IPS DF 19.7 (cell line): ENCODE data around the gene TADA3.
"Not testable (repeated sequence)": the region's sequence is repeated elsewhere in the genome, so short reads cannot be mapped to it uniquely, and the experiment has no call there.

Experiments used
- DNase-seq: peaks from one replicate; pipeline ENCODE4 v3.0.0-alpha.2; 2013; ENCODE audit warnings: low read depth, low spot score

Gene TADA3

GRCh38 chr3:9784965-9785364 lies 7.3 kb downstream of the TADA3 start:
- DNase-seq, result no peak

- no peak for DNase-seq
Observed at GRCh38 chr3:9783954-9784353, 8.3 kb downstream of the TADA3 start.

- DNase-seq, result no peak
Observed at GRCh38 chr3:9782770-9783169, 9.5 kb downstream of the TADA3 start.

DNA sequence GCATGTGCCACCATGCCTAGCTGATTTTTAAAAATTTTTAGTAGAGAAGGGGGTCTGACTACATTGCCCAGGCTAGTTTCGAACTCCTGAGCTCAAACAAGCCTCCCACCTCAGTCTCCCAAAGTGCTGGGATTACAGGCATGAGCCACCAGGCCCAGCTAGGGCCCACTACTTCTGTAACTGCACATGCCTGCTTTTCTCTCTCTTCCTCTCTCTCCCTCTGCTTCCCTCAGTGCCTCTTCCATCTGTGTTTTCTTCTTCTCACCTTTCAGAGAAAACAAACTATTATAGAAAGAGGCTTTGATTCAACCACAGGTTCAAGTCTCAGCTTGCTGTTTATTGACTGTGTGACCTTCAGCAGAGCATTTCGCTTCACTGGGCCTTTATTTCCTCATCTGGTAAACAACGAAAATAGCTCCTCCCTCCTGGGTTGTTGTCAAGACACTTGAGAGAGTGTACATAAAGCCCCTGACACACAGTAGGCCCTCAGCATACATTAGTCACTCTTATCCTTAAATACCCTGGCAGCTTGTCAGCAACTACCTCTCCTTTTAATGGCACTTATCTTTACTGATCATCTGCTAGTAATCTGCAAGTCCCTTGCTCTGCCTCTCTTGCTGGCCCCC lies 10.2 kb downstream of the TADA3 start:
- DNase-seq, result no peak

- DNase-seq, result no peak
Observed at GRCh38 chr3:9781551-9781950, 10.7 kb downstream of the TADA3 start.

GRCh38 chr3:9780910-9781309 lies 11.4 kb downstream of the TADA3 start:
- no peak for DNase-seq

DNA sequence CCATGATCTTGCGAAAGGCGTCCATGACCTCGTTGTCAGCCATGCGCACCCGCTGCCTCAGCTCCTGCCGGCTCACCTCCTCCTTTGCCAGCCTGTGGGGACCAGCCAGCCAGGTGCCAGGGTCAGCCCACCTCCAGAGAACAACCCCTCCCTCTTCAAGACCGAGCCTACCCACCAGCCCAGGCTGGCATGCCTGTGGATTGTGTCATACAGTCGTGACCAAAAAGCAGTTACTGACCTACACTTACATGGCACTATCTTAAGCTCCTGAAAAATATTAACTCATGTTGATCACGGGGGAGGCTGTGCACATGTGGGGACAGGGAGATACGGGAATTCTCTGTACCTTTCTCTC lies 11.8 kb downstream of the TADA3 start:
- no peak for DNase-seq

DNA sequence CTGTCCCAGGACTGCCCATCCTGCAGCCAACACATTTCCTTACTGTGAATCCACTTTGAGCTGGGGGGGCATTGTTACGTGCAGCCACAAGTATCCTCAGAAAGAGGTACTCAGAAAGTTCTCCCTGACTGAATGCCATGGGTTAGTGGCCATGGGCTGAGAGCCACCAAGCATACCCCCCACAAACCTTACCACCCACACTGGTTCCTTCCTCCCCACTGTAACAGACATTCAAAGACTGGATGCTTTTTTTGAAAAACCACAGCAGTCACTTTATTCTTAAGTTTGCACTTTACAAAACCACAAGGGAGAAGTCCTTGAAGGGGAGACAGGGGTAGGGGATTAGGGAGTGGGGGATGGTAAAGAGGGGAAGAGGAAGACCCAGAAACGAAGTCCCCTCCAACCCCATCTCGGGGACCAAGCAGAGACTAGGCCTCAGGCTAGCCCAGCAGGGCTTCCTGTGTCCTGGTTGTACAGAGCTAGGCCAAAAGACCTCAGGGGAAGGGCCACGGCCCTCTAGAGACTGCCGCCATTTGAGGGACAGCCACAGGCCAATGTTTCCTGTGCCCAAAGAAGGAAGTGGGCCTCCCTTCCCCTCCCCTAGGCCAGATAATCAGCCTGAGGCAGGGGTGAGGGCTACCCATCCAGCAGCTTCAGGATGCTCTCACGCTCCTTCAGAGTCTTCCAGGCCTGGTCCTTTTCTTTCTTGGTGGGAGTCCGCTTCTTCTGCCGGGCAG lies 12.4 kb downstream of the TADA3 start:
- DNase-seq, result no peak

GRCh38 chr3:9779075-9779593 lies 13.1 kb downstream of the TADA3 start:
- DNase-seq, result no peak

DNA sequence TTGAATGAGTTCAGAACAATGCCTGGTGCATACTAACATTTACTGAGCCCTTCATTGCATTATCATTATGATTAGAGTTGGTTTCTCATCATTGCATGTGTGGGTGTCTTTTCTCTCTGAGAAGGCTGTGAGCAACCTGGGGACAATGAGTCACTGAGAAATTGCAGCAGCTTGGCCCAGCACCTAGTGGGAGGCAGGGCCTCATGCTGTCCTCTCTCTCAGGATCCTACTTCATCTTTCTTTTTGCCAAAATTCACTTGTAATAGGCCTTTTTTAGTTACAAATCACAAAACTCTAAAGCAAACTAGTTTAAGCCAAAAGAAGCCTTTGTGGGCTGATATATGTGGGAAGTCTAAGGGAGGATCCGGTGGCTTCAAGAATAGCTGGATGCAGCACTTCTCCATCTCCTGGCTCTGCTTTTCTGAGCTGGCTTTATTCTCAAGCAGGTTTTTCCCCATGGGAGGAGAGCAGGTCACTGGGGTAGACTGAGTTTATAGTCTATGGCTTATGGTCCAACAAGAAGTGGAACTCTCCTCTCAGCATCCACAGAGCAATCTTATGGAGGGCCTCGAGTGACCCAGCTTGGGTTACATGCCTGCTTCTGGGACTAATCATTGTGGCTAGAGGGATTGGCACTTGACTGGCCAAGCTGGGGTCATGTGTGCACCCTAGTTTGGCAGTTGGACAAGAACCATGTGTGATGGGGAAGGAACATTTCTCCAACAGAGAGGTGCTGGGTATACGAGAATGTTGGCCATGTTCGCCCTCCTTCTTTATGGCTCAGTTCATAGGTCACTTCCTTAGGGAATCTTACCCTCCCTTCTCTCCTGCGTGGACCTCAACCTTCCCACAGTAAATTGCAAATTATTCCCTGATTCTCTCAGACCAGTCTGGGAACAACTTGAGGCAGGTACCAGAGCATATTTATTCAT lies 13.9 kb downstream of the TADA3 start:
- no peak for DNase-seq

GRCh38 chr3:9777694-9778021 lies 14.6 kb downstream of the TADA3 start:
- DNase-seq, result no peak

- no peak for DNase-seq
Observed at GRCh38 chr3:9776896-9777693, 15.2 kb downstream of the TADA3 start.

DNA sequence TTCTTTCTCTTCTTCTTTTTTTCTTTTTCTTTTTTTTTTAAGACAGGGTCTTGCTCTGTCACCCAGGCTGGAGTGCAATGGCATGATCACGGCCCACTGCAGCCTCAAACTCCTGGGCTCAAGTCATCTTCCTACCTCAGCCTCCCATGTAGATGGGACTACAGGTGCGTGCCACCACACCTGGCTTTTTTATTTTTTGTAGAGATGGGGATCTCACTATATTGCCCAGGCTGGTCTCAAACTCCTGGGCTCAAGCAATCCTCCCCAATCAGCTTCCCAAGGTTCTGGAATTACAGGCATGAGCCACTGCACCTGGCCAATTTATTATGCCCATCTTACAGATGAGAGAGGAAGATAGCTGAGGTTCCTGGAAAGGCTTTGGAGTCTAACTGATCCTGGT lies 21.3 kb downstream of the TADA3 start:
- DNase-seq, result not testable (repeated sequence)

GRCh38 chr3:9770276-9770812 lies 21.9 kb downstream of the TADA3 start:
- no peak for DNase-seq

GRCh38 chr3:9769426-9770275 lies 22.6 kb downstream of the TADA3 start, which contains the start of gene CAMK1:
CAMK1 (minus strand) TSS chr3:9769947; CDS start chr3:9767749, 2,198 bp downstream.
- no peak for DNase-seq

- DNase-seq, result no peak
Observed at GRCh38 chr3:9769012-9769411, 23.3 kb downstream of the TADA3 start.

DNA sequence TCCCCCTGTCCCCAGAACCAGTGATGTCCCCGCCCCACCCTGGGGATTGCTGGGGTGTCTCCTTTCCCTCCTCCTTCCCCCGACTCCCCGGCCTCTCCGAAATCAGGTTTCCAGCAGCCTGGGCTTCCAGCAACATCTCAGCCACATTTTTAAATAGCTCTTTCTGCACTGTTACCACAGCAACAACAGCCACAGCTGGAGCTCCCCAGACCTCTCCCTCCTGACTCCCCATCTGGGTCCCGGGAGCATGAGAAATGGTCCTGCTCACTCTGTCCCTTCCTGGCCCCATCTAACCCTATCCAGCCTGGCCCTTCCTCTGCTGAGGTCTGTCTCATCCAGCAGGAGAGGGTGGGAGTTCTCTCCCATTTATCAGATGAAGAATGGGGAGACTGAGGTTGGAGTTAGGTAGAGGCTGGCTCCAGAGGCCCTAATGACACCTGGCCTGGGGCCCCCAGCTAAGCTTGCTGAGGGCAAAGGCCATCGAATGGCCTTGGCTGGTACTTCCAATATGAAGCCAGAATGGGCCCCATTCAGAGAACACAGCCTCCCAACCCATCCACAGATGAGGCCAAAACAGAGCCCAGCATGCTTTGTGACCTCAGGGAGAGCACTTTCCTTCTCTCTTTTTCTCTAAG lies 24.0 kb downstream of the TADA3 start:
- DNase-seq, result no peak

GRCh38 chr3:9767418-9767817 lies 24.9 kb downstream of the TADA3 start:
- DNase-seq, result no peak

DNA sequence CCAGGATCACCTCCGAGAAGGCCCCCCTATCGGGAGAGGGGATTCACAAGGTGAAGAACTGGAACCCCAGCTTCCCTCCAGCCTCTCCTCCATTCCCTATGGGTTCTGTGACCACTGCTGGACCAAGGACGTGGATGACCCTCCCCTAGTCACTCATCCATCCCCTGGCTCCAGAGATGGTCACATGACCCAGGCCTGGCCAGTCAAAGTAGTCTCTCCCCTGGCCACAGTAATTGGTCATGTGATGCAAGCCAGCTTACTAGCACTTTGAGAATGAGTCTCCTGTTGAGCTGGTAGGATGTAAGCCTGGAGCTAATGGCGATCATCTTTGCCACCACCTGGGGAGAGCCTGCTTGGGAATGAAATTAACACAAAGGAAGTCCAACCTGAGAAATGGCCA lies 26.4 kb downstream of the TADA3 start:
- DNase-seq, result no peak

- DNase-seq, result no peak
Observed at GRCh38 chr3:9762871-9763270, 29.4 kb downstream of the TADA3 start.
